ENCODE measurements around the gene MAN2C1.

Gene MAN2C1

GRCh38 chr15:75363786-75364185 lies 4.6 kb downstream of the MAN2C1 start (continued):
- no peak for TF ChIP-seq ARNTL (CRISPR knock-in tag; IDR thresholded peaks at IDR 0.05; ENCODE audit: borderline replicate concordance, low read depth)
- no peak for TF ChIP-seq ZC3H10 (CRISPR knock-in tag; IDR thresholded peaks at IDR 0.05)
- TF ChIP-seq PATZ1 (CRISPR knock-in tag; IDR thresholded peaks at IDR 0.05; ENCODE audit: borderline replicate concordance), result no peak

- TF ChIP-seq ESRRG (CRISPR knock-in tag; IDR thresholded peaks at IDR 0.05) (no peak), POU6F1 (CRISPR knock-in tag; IDR thresholded peaks at IDR 0.05; ENCODE audit: borderline replicate concordance, low read depth) (no peak), GLIS3 (CRISPR knock-in tag; IDR thresholded peaks at IDR 0.05) (no peak), PPARA (CRISPR knock-in tag; IDR thresholded peaks at IDR 0.05; ENCODE audit: borderline replicate concordance) (no peak), BACH2 (CRISPR knock-in tag; IDR thresholded peaks at IDR 0.05; ENCODE audit: borderline replicate concordance) (no peak), ZC3H10 (CRISPR knock-in tag; IDR thresholded peaks at IDR 0.05) (no peak), CSRNP3 (CRISPR knock-in tag; IDR thresholded peaks at IDR 0.05) (no peak), ISL1 (CRISPR knock-in tag; IDR thresholded peaks at IDR 0.05) (no peak), ZFP3 (CRISPR knock-in tag; IDR thresholded peaks at IDR 0.05) (no peak), OSR1 (CRISPR knock-in tag; IDR thresholded peaks at IDR 0.05) (no peak), RARB (CRISPR knock-in tag; IDR thresholded peaks at IDR 0.05) (no peak), ZNF8 (CRISPR knock-in tag; IDR thresholded peaks at IDR 0.05) (no peak), SNAI2 (CRISPR knock-in tag; IDR thresholded peaks at IDR 0.05) (no peak), ZFP30 (CRISPR knock-in tag; IDR thresholded peaks at IDR 0.05) (no peak), TCF4 (CRISPR knock-in tag; IDR thresholded peaks at IDR 0.05; ENCODE audit: borderline replicate concordance) (no peak)
- ATAC-seq, result no peak
These were observed 5.7 kb downstream of the MAN2C1 start for GRCh38 chr15:75362642-75363249.

GRCh38 chr15:75361989-75362641 lies 6.3 kb downstream of the MAN2C1 start:
- TF ChIP-seq ESRRG (CRISPR knock-in tag; IDR thresholded peaks at IDR 0.05), result no peak
- TF ChIP-seq POU6F1 (CRISPR knock-in tag; IDR thresholded peaks at IDR 0.05; ENCODE audit: borderline replicate concordance, low read depth), result no peak
- no peak for TF ChIP-seq PATZ1 (CRISPR knock-in tag; IDR thresholded peaks at IDR 0.05; ENCODE audit: borderline replicate concordance)
- no peak for TF ChIP-seq TCF4 (CRISPR knock-in tag; IDR thresholded peaks at IDR 0.05; ENCODE audit: borderline replicate concordance)
- TF ChIP-seq ZFP30 (CRISPR knock-in tag; IDR thresholded peaks at IDR 0.05), result no peak
- no peak for TF ChIP-seq GLIS3 (CRISPR knock-in tag; IDR thresholded peaks at IDR 0.05)
- TF ChIP-seq TOX (CRISPR knock-in tag; IDR thresholded peaks at IDR 0.05; ENCODE audit: borderline replicate concordance), result no peak
- no peak for TF ChIP-seq ARNTL (CRISPR knock-in tag; IDR thresholded peaks at IDR 0.05; ENCODE audit: borderline replicate concordance, low read depth)
- TF ChIP-seq PPARA (CRISPR knock-in tag; IDR thresholded peaks at IDR 0.05; ENCODE audit: borderline replicate concordance), result no peak
- no peak for TF ChIP-seq CSDC2 (CRISPR knock-in tag; IDR thresholded peaks at IDR 0.05)
- TF ChIP-seq ZNF565 (CRISPR knock-in tag; conservative IDR thresholded peaks at IDR 0.05; ENCODE audit: low read depth), result no peak
- TF ChIP-seq CREB5 (CRISPR knock-in tag; IDR thresholded peaks at IDR 0.05; ENCODE audit: low read depth), result no peak
- no peak for TF ChIP-seq SNAI2 (CRISPR knock-in tag; IDR thresholded peaks at IDR 0.05)
- no peak for TF ChIP-seq ZFP3 (CRISPR knock-in tag; IDR thresholded peaks at IDR 0.05)
- no peak for TF ChIP-seq BACH2 (CRISPR knock-in tag; IDR thresholded peaks at IDR 0.05; ENCODE audit: borderline replicate concordance)
- ATAC-seq, result no peak

All from SK-N-SH treated with all-trans-retinoic acid at 6 μM for 48 hours (cell line).